ENCODE measurements around the gene TMTC1.

DNA sequence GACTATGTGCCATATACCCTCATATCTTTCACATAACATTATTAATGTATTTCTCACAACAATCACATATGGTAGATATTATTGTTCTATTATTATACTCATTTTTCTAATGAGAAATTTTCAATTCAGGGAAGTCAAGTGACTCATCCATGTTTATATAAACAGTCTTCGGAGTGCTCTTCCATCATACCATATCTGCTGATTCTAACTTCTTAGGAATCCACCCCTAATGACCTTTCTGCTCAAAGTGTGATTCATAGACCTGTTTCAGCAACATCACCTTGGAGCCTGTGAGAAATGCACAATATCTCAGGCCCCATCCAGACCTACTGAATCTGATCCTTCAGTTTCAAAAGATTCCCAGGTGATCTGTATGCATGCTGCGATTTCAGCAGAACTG is 246.4 kb downstream of the TMTC1 start:
- TF ChIP-seq CTCF (IDR thresholded peaks at IDR 0.05) = no peak
- no peak for TF ChIP-seq EZH2 (IDR thresholded peaks at IDR 0.05)
- no peak for TF ChIP-seq EZH2phosphoT487 (IDR thresholded peaks at IDR 0.05)
